Large intestine (tissue), 3 donors: ENCODE results near the gene PRKCE. TPM values are rescaled to one million over a fixed set of nuclear protein-coding genes. Genes with fewer than 3 reads are reported as not detected.

Experiments
- DNase-seq, 2 donors: peaks; one replicate each; pipeline versions ENCODE4 v3.0.0 to v3.0.0-alpha.2; 2013
- H3K27ac ChIP-seq: one replicate; pipeline ENCODE4 v1.5.1; 2013; ENCODE audit warnings: low read length
- H3K27me3 ChIP-seq: 2 replicates; pipeline ENCODE4 v1.6.1; 2013; ENCODE audit warnings: low read length; ENCODE audit not compliant: control insufficient read depth, insufficient read depth
- H3K36me3 ChIP-seq: 2 replicates; pipeline ENCODE4 v1.6.1; 2013; ENCODE audit warnings: low read length; ENCODE audit not compliant: control insufficient read depth, insufficient read depth
- H3K4me1 ChIP-seq: one replicate; pipeline ENCODE4 v1.6.1; 2013; ENCODE audit warnings: low read length; ENCODE audit not compliant: control insufficient read depth, insufficient read depth
- H3K4me3 ChIP-seq: one replicate; pipeline ENCODE4 v1.5.1; 2013; ENCODE audit warnings: low read length
- H3K9me3 ChIP-seq: one replicate; pipeline ENCODE4 v1.6.1; 2013; ENCODE audit warnings: mild to moderate bottlenecking, low read depth, low read length, moderate library complexity; ENCODE audit not compliant: control insufficient read depth
- WGBS: methylation state at CpG from one replicate; pipeline ENCODE4 v1.1.5; 2013; ENCODE audit warnings: low lambda C conversion rate; ENCODE audit not compliant: insufficient coverage; 5-methylcytosine and 5-hydroxymethylcytosine counted together
- polyA plus RNA-seq: library from polyadenylated mRNA; unstranded; fragments of 120-200 nt; gene quantifications from one replicate; pipeline ENCODE4 v1.2.1, GENCODE V29; 2013

PRKCE gene
- polyA plus RNA-seq, 1 donor: 13.0 TPM

GRCh38 chr2:46173030-46173429 lies 521.6 kb downstream of the PRKCE start:
- no CpG with 5 or more reads among the region's 4 CpGs for WGBS
- H3K27ac ChIP-seq: no peak overlapping the region

GRCh38 chr2:46173636-46174250 lies 522.3 kb downstream of the PRKCE start:
- Histone ChIP-seq H3K4me1 (peaks cover 7% of the 10 kb centered on the region), H3K4me3 (no peak overlapping the region), H3K27me3 (no peaks in the 10 kb centered on the region), H3K9me3 (no peaks in the 10 kb centered on the region), H3K36me3 (peaks cover 1% of the 10 kb centered on the region), H3K27ac (no peak overlapping the region)
- WGBS: no CpG with 5 or more reads among the region's 7 CpGs
- DNase-seq: no peak

More at GRCh38 chr2:46173030-46173429, 521.6 kb downstream of the PRKCE start:
- no peak for DNase-seq
- Histone ChIP-seq H3K4me3 (no peak overlapping the region), H3K4me1 (peaks cover 7% of the 10 kb centered on the region), H3K36me3 (peaks cover 4% of the 10 kb centered on the region), H3K9me3 (no peaks in the 10 kb centered on the region), H3K27me3 (no peaks in the 10 kb centered on the region)

DNA sequence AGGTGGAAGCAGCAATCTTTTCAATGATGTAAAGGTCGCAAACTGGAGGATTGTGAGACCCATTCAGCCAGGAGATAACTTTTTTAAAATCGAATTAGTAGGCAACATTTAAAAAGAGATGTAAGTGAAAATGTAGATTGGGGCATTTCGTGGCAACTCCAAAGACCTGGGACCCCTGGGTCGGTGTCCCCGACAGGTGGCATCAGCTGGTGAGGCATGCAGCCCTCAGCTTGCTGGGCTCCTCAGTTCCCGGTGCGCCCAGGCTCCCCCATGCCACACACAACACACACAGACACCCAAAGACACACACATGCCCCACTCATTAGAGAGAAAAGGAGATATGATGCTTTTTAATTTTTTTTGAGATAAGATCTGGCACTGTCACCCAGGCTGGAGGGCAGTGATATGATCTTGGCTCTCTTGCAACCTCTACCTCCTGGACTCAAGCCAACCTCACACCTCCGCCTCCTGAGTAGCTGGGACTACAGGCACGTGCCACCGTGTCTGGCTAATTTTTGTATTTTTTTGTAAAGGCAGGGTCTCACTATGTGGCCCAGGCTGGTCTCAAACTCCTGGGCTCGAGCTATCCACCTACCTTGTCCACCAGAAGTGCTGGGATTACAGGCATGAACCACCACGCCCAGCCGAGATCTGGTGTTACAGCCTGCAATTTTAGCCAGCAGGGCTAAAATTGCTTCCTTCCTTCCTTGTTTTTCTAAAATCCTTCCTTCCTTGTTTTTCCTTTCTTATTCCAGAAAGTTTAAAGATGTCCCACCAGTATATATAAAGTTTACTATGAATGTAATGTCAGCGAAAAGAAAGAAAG lies 523.1 kb downstream of the PRKCE start:
- H3K9me3 ChIP-seq: no peaks in the 10 kb centered on the region
- no peaks in the 10 kb centered on the region for H3K36me3 ChIP-seq
- peaks cover under 1% of the 10 kb centered on the region for H3K4me1 ChIP-seq
- H3K4me3 ChIP-seq: no peak overlapping the region
- no peak overlapping the region for H3K27ac ChIP-seq
- no peak for DNase-seq
- WGBS: no CpG with 5 or more reads among the region's 14 CpGs
- no peaks in the 10 kb centered on the region for H3K27me3 ChIP-seq

DNA sequence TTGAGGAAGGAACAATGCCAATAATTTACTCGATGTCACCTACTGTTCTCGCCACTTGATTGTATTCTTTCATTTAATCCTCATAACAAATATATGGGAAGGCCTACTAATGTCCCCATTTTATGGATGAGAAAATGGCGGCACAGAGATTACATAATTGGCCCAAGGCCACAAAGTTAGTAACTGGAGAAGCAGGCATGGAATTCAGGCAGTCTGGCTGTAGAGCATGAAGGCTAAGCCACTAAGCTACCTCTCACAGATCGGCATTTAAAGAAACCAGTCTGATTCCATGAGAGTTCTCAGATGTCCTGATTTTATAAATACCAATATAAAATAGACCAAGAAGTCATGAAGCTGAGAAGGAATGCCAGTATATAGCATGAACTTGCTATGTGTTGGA lies 523.9 kb downstream of the PRKCE start:
- Histone ChIP-seq H3K36me3 (peaks cover 1% of the 10 kb centered on the region), H3K4me3 (no peak overlapping the region), H3K27me3 (no peaks in the 10 kb centered on the region), H3K4me1 (no peaks in the 10 kb centered on the region), H3K9me3 (no peaks in the 10 kb centered on the region), H3K27ac (no peak overlapping the region)
- WGBS: 100% methylated on average over 2 of the region's 4 CpGs
- DNase-seq: no peak

- no peaks in the 10 kb centered on the region for H3K27me3 ChIP-seq
- H3K9me3 ChIP-seq: no peaks in the 10 kb centered on the region
- H3K4me3 ChIP-seq: no peak overlapping the region
- H3K36me3 ChIP-seq: peaks cover 2% of the 10 kb centered on the region
- no peak for DNase-seq
- no CpG with 5 or more reads among the region's 6 CpGs for WGBS
- no peaks in the 10 kb centered on the region for H3K4me1 ChIP-seq
- no peak overlapping the region for H3K27ac ChIP-seq
These were observed 526.1 kb downstream of the PRKCE start for GRCh38 chr2:46177461-46178089.

DNA sequence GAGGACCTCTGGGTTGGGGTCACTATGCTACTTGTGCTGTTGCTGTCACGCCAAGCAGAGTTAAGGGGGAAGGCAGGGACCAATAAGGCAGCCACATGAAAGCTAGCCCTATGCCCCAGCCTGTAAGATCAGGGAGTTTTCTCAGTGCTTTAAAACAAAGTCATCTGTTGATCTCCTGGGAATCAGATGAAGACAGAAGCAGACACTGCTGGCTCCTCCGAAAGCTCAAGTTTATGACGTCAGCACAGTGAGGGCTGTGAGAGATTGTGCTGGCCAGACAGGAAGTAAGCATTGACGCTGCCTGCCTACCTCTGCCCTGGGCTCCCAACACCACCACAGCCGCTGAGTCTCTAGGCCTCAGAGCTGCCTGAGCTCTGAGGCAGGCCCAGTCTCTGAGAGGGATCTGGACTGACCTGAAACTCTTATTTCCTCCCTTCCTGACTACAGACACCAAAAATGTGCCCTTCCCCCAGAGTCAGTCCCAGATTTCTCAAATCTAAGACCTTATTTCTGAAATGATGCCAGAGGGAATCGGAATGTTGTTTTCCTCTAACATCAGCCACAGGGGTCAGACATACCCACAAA lies 527.7 kb downstream of the PRKCE start:
- Histone ChIP-seq H3K27me3 (no peaks in the 10 kb centered on the region), H3K27ac (peak overlapping the region; percentile 14), H3K4me3 (no peak overlapping the region), H3K9me3 (no peaks in the 10 kb centered on the region), H3K36me3 (peaks cover 2% of the 10 kb centered on the region), H3K4me1 (no peaks in the 10 kb centered on the region)
- DNase-seq: peak; percentile 39 to 56
- no CpG with 5 or more reads among the region's 6 CpGs for WGBS

- WGBS: no CpG with 5 or more reads among the region's 2 CpGs
- Histone ChIP-seq H3K9me3 (no peaks in the 10 kb centered on the region), H3K27me3 (no peaks in the 10 kb centered on the region), H3K4me1 (no peaks in the 10 kb centered on the region), H3K36me3 (peaks cover 11% of the 10 kb centered on the region), H3K4me3 (no peak overlapping the region), H3K27ac (no peak overlapping the region)
- no peak for DNase-seq
These were observed 528.7 kb downstream of the PRKCE start for GRCh38 chr2:46180189-46180588.

GRCh38 chr2:46181306-46181705 lies 529.8 kb downstream of the PRKCE start:
- H3K27ac ChIP-seq: no peak overlapping the region
- H3K27me3 ChIP-seq: no peaks in the 10 kb centered on the region
- no peaks in the 10 kb centered on the region for H3K9me3 ChIP-seq
- DNase-seq: no peak
- no peak overlapping the region for H3K4me3 ChIP-seq
- peaks cover 11% of the 10 kb centered on the region for H3K36me3 ChIP-seq
- WGBS: no CpG with 5 or more reads among the region's 2 CpGs
- H3K4me1 ChIP-seq: no peaks in the 10 kb centered on the region

- no CpG with 5 or more reads among the region's 18 CpGs for WGBS
- H3K27ac ChIP-seq: no peak overlapping the region
- peaks cover 11% of the 10 kb centered on the region for H3K36me3 ChIP-seq
- DNase-seq: no peak
- no peaks in the 10 kb centered on the region for H3K27me3 ChIP-seq
- H3K9me3 ChIP-seq: no peaks in the 10 kb centered on the region
- H3K4me3 ChIP-seq: no peak overlapping the region
- H3K4me1 ChIP-seq: no peaks in the 10 kb centered on the region
These were observed 530.5 kb downstream of the PRKCE start for GRCh38 chr2:46181789-46182530.

DNA sequence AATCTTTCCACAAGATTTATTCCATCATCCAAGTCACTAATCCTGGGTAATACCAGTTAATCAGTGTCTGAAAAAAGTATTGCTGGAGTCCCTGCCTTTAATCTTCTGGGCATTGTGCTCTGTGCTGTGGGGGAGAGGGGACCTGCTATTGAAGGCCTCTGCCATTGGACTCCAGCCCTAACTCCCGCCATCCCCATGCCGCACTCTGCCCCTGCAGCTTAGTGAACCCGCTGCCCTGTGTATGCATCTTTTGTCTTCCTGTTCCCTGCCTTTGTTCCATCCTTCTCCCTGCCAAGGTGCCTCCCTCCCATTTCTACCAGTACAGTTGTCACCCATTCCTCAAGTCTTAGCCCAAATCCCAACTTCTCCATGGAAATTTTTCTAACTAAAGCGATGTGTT lies 532.0 kb downstream of the PRKCE start:
- H3K36me3 ChIP-seq: peaks cover 11% of the 10 kb centered on the region
- no peak for DNase-seq
- H3K4me3 ChIP-seq: no peak overlapping the region
- H3K27me3 ChIP-seq: no peaks in the 10 kb centered on the region
- no peaks in the 10 kb centered on the region for H3K9me3 ChIP-seq
- no CpG with 5 or more reads among the region's 4 CpGs for WGBS
- H3K27ac ChIP-seq: no peak overlapping the region
- no peaks in the 10 kb centered on the region for H3K4me1 ChIP-seq
